H9 (cell line): Measurements from ENCODE around the gene FBLL1. TPM values are rescaled to one million over a fixed set of nuclear protein-coding genes. Genes with fewer than 3 reads are reported as not detected.
A peak's percentile ranks its signal among the peaks of the same experiment; 100 is the strongest.
"Not testable (repeated sequence)": the region's sequence is repeated elsewhere in the genome, so short reads cannot be mapped to it uniquely, and the experiment has no call there.

Source experiments
- DNase-seq: peaks from one replicate; pipeline ENCODE4 v3.0.0-alpha.2; 2017
- H2AFZ ChIP-seq: one replicate; pipeline ENCODE4 v1.6.1; 2013; ENCODE audit warnings: mild to moderate bottlenecking, low read length, control low read depth, moderate library complexity
- H2AK5ac ChIP-seq: 2 replicates; pipeline ENCODE4 v1.6.1; 2013; ENCODE audit warnings: low read length, control low read depth, mixed read lengths; ENCODE audit not compliant: insufficient read length
- H2BK120ac ChIP-seq: one replicate; pipeline ENCODE4 v1.6.1; 2013; ENCODE audit warnings: low read depth, mild to moderate bottlenecking, low read length, control low read depth, inconsistent platforms; ENCODE audit not compliant: poor library complexity, severe bottlenecking
- H2BK12ac ChIP-seq: 2 replicates; pipeline ENCODE4 v1.6.1; 2013; ENCODE audit warnings: low read length, control low read depth, mixed read lengths, low read depth; ENCODE audit not compliant: insufficient read length
- H2BK15ac ChIP-seq: 2 replicates; pipeline ENCODE4 v1.6.1; 2013; ENCODE audit warnings: low read depth, low read length, control low read depth
- H2BK20ac ChIP-seq: one replicate; pipeline ENCODE4 v1.6.1; 2013; ENCODE audit warnings: low read depth, mild to moderate bottlenecking, low read length, control low read depth, inconsistent platforms; ENCODE audit not compliant: poor library complexity, severe bottlenecking
- H2BK5ac ChIP-seq: 2 replicates; pipeline ENCODE4 v1.6.1; 2013; ENCODE audit warnings: low read length, control low read depth, mixed read lengths; ENCODE audit not compliant: insufficient read length
- H3K14ac ChIP-seq: 2 replicates; pipeline ENCODE4 v1.6.1; 2013; ENCODE audit warnings: low read length, control low read depth; ENCODE audit not compliant: insufficient read depth
- H3K18ac ChIP-seq: 2 replicates; pipeline ENCODE4 v1.6.1; 2013; ENCODE audit warnings: low read depth, mild to moderate bottlenecking, mixed read lengths, low read length, control low read depth; ENCODE audit not compliant: insufficient read length
- H3K23ac ChIP-seq: 2 replicates; pipeline ENCODE4 v1.6.1; 2013; ENCODE audit warnings: low read length, control low read depth, mixed read lengths, low read depth; ENCODE audit not compliant: insufficient read length
- H3K23me2 ChIP-seq: 2 replicates; pipeline ENCODE4 v1.6.1; 2013; ENCODE audit warnings: low read depth, mild to moderate bottlenecking, mixed read lengths, low read length, control low read depth; ENCODE audit not compliant: insufficient read length, poor library complexity, severe bottlenecking
- H3K27ac ChIP-seq: 2 replicates; pipeline ENCODE4 v1.5.1; 2013; ENCODE audit warnings: low read length, control low read depth, mixed read lengths, low read depth; ENCODE audit not compliant: insufficient read length
- H3K27me3 ChIP-seq: 2 replicates; pipeline ENCODE4 v1.6.1; 2013; ENCODE audit warnings: low read length, control low read depth, inconsistent platforms; ENCODE audit not compliant: insufficient read depth
- H3K4ac ChIP-seq: 2 replicates; pipeline ENCODE4 v1.6.1; 2013; ENCODE audit warnings: low read depth, mild to moderate bottlenecking, control low read depth, inconsistent platforms, low read length, moderate library complexity
- H3K4me1 ChIP-seq: 2 replicates; pipeline ENCODE4 v1.6.1; 2013; ENCODE audit warnings: low read length, control low read depth, inconsistent platforms; ENCODE audit not compliant: insufficient read depth
- H3K4me2 ChIP-seq: 2 replicates; pipeline ENCODE4 v1.6.1; 2013; ENCODE audit warnings: low read length, control low read depth, mixed read lengths; ENCODE audit not compliant: insufficient read length, insufficient read depth
- H3K56ac ChIP-seq: 2 replicates; pipeline ENCODE4 v1.6.1; 2013; ENCODE audit warnings: low read depth, mild to moderate bottlenecking, mixed read lengths, low read length, control low read depth; ENCODE audit not compliant: insufficient read length
- H3K79me1 ChIP-seq: 2 replicates; pipeline ENCODE4 v1.6.1; 2013; ENCODE audit warnings: low read depth, mild to moderate bottlenecking, moderate library complexity, low read length, control low read depth, inconsistent platforms; ENCODE audit not compliant: insufficient read depth, poor library complexity, severe bottlenecking
- H3K79me2 ChIP-seq: 2 replicates; pipeline ENCODE4 v1.6.1; 2013; ENCODE audit warnings: low read length, control low read depth, inconsistent platforms; ENCODE audit not compliant: insufficient read depth
- H3K9ac ChIP-seq: 2 replicates; pipeline ENCODE4 v1.6.1; 2013; ENCODE audit warnings: low read length, control low read depth, mixed read lengths; ENCODE audit not compliant: insufficient read length; ENCODE audit errors: extremely low read depth
- H3K9me3 ChIP-seq: one replicate; pipeline ENCODE4 v1.6.1; 2013; ENCODE audit warnings: low read depth, low read length, inconsistent platforms; ENCODE audit not compliant: control insufficient read depth
- H3T11ph ChIP-seq: one replicate; pipeline ENCODE4 v1.6.1; 2013; ENCODE audit warnings: mild to moderate bottlenecking, low read length, control low read depth, inconsistent platforms
- H4K20me1 ChIP-seq: one replicate; pipeline ENCODE4 v1.6.1; 2013; ENCODE audit not compliant: control insufficient read depth, insufficient read length, insufficient read depth
- H4K5ac ChIP-seq: 2 replicates; pipeline ENCODE4 v1.6.1; 2013; ENCODE audit warnings: low read depth, mild to moderate bottlenecking, mixed read lengths, low read length, control low read depth; ENCODE audit not compliant: insufficient read length
- H4K8ac ChIP-seq: replicated peaks from 2 replicates; pipeline ENCODE4 v1.6.1; 2013; ENCODE audit warnings: low read length, control low read depth, mixed read lengths, low read depth; ENCODE audit not compliant: insufficient read length
- H4K91ac ChIP-seq: 2 replicates; pipeline ENCODE4 v1.6.1; 2013; ENCODE audit warnings: low read depth, mild to moderate bottlenecking, moderate library complexity, mixed read lengths, low read length, control low read depth; ENCODE audit not compliant: insufficient read length
- H3K27ac Mint-ChIP-seq, 3 experiments: 2 replicates in 2 of 3; 3 replicates in 1 of 3; pipeline ENCODE4 v1.8.0; 2020 to 2021; ENCODE audit warnings: mixed read lengths in 3 of 3, mild to moderate bottlenecking in 1 of 3, moderate library complexity in 1 of 3
- H3K27me3 Mint-ChIP-seq: 2 replicates; pipeline ENCODE4 v1.8.0; 2021; ENCODE audit warnings: low read depth, mild to moderate bottlenecking, moderate library complexity, mixed read lengths
- H3K36me3 Mint-ChIP-seq, 3 experiments: 2 replicates in 2 of 3; 3 replicates in 1 of 3; pipeline ENCODE4 v1.8.0; 2020 to 2021; ENCODE audit warnings: low read depth in 3 of 3, mixed read lengths in 3 of 3; ENCODE audit not compliant: insufficient read depth in 1 of 3
- H3K4me1 Mint-ChIP-seq, 2 experiments: 2 replicates each; pipeline ENCODE4 v1.8.0; 2020; ENCODE audit warnings: mixed read lengths in 2 of 2
- H3K4me3 Mint-ChIP-seq, 2 experiments: 2 replicates in 1 of 2; 3 replicates in 1 of 2; pipeline ENCODE4 v1.8.0; 2020 to 2021; ENCODE audit warnings: mild to moderate bottlenecking in 2 of 2, mixed read lengths in 2 of 2, moderate library complexity in 1 of 2
- H3K9me3 Mint-ChIP-seq, 2 experiments: 2 replicates in 1 of 2; 3 replicates in 1 of 2; pipeline ENCODE4 v1.8.0; 2020; ENCODE audit warnings: mild to moderate bottlenecking in 2 of 2, mixed read lengths in 2 of 2, moderate library complexity in 1 of 2
- WGBS: extraction: QIAGEN DNeasy Blood & Tissue Kit; methylation state at CpG from one replicate; pipeline ENCODE4 v1.1.7; 2013; ENCODE audit warnings: missing lambda C conversion rate, low lambda C conversion rate, mixed read lengths; ENCODE audit not compliant: insufficient read length; ENCODE audit errors: extremely low coverage; 5-methylcytosine and 5-hydroxymethylcytosine counted together
- total RNA-seq: library from RNA; stranded (reverse); gene quantifications from 2 replicates; pipeline ENCODE4 v1.2.1, GENCODE V29; 2021
- TF ChIP-seq, protein P1 (sequence below): fragments of 200-600 bp; sonication (generic); conservative IDR thresholded peaks from 3 replicates; pipeline ENCODE4 v1.8.0; 2021; ENCODE audit warnings: antibody characterized with exemption, mild to moderate bottlenecking

Gene FBLL1
- total RNA-seq, 1 experiment from 2014 or later = 3.6 TPM

GRCh38 chr5:168531987-168532864, 3.1 kb downstream of the FBLL1 start:
- no peak overlapping the region for H3K18ac ChIP-seq
- H2BK12ac ChIP-seq = no peak overlapping the region
- no CpG with 5 or more reads among the region's 6 CpGs for WGBS
- Mint-ChIP-seq H3K4me1 (peaks cover 19 to 29% of the 10 kb centered on the region in 2 experiments), H3K27me3 (peaks cover 34% of the 10 kb centered on the region), H3K9me3 (peaks cover 3 to 8% of the 10 kb centered on the region in 2 experiments; a peak in 2 of 5 replicates), H3K4me3 (no peak overlapping the region), H3K36me3 (peaks cover 0 to 7% (median 2%) of the 10 kb centered on the region in 3 experiments; a peak in 2 of 7 replicates), H3K27ac (no peak overlapping the region)
- no peak overlapping the region for H2BK20ac ChIP-seq
- H3K56ac ChIP-seq = no peak overlapping the region
- peaks cover 4% of the 10 kb centered on the region for H3K23me2 ChIP-seq
- no peak overlapping the region for H2BK120ac ChIP-seq
- no peak overlapping the region for H3K23ac ChIP-seq
- no peak overlapping the region for H3K27ac ChIP-seq
- H4K20me1 ChIP-seq = no peaks in the 10 kb centered on the region
- H2BK5ac ChIP-seq = no peak overlapping the region
- H4K5ac ChIP-seq = no peak overlapping the region
- H3K4me2 ChIP-seq = no peak overlapping the region
- H3K9me3 ChIP-seq = no peaks in the 10 kb centered on the region
- no peak overlapping the region for H2AK5ac ChIP-seq
- H3K4me1 ChIP-seq = peaks cover 5% of the 10 kb centered on the region
- no peak overlapping the region for H3T11ph ChIP-seq
- H2AFZ ChIP-seq = no peak overlapping the region
- DNase-seq = peak; percentile 54
- H4K8ac ChIP-seq = no peak overlapping the region
- TF ChIP-seq, protein P1, sequence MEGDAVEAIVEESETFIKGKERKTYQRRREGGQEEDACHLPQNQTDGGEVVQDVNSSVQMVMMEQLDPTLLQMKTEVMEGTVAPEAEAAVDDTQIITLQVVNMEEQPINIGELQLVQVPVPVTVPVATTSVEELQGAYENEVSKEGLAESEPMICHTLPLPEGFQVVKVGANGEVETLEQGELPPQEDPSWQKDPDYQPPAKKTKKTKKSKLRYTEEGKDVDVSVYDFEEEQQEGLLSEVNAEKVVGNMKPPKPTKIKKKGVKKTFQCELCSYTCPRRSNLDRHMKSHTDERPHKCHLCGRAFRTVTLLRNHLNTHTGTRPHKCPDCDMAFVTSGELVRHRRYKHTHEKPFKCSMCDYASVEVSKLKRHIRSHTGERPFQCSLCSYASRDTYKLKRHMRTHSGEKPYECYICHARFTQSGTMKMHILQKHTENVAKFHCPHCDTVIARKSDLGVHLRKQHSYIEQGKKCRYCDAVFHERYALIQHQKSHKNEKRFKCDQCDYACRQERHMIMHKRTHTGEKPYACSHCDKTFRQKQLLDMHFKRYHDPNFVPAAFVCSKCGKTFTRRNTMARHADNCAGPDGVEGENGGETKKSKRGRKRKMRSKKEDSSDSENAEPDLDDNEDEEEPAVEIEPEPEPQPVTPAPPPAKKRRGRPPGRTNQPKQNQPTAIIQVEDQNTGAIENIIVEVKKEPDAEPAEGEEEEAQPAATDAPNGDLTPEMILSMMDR = no peak
- H3K79me1 ChIP-seq = no peaks in the 10 kb centered on the region
- no peak overlapping the region for H2BK15ac ChIP-seq
- no peak overlapping the region for H4K91ac ChIP-seq
- H3K79me2 ChIP-seq = no peaks in the 10 kb centered on the region
- H3K14ac ChIP-seq = no peak overlapping the region
- H3K9ac ChIP-seq = no peak overlapping the region
- H3K27me3 ChIP-seq = peaks cover 7% of the 10 kb centered on the region; the same call in 1 of the 2 replicates
- no peak overlapping the region for H3K4ac ChIP-seq

DNA sequence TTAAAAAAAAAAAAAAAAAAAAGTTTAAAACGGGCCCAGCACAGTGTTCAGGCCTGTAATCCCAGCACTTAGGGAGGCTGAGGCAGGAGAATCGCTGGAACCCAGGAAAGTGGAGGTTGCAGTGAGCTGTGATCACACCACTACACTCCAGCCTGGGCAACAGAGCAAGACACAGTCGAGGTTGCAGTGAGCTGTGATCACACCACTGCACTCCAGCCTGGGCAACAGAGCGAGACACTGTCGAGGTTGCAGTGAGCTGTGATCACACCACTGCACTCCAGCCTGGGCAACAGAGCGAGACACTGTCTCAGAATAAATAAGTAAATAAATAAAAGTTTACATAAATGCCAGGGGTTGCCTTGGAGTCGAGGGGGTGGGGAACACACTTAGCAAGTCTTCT, 5.2 kb downstream of the FBLL1 start:
- not testable (repeated sequence) for H2AFZ ChIP-seq, DNase-seq, H2AK5ac ChIP-seq, H2BK5ac ChIP-seq, H2BK20ac ChIP-seq, H3K27me3 ChIP-seq, H3K9ac ChIP-seq, H3K9me3 Mint-ChIP-seq, H3K79me1 ChIP-seq, H4K8ac ChIP-seq, H3K9me3 ChIP-seq, H3K4me2 ChIP-seq, H3K36me3 Mint-ChIP-seq, H3T11ph ChIP-seq, H2BK15ac ChIP-seq, H3K27ac ChIP-seq, H3K4me1 ChIP-seq, H3K23ac ChIP-seq, H4K5ac ChIP-seq, H3K18ac ChIP-seq, H2BK120ac ChIP-seq, H3K23me2 ChIP-seq, H3K4ac ChIP-seq, H3K79me2 ChIP-seq, H4K20me1 ChIP-seq, H2BK12ac ChIP-seq, H3K56ac ChIP-seq, H3K27ac Mint-ChIP-seq, H3K14ac ChIP-seq, H3K4me3 Mint-ChIP-seq, H4K91ac ChIP-seq
- WGBS = no CpG with 5 or more reads among the region's 7 CpGs
- peaks cover 18% of the 10 kb centered on the region for H3K27me3 Mint-ChIP-seq
- peaks cover 17 to 25% of the 10 kb centered on the region in 2 experiments for H3K4me1 Mint-ChIP-seq
